CD4-positive, alpha-beta T cell treated with Interleukin-21 for 1 hour (primary cell): ENCODE results near the gene LYSMD4.
A peak's percentile ranks its signal among the peaks of the same experiment; 100 is the strongest.
"Not testable (repeated sequence)": the region's sequence is repeated elsewhere in the genome, so short reads cannot be mapped to it uniquely, and the experiment has no call there.

Experiments used
- DNase-seq: peaks from one replicate; pipeline ENCODE4 v3.0.0-alpha.2; 2020

The LYSMD4 gene

DNA sequence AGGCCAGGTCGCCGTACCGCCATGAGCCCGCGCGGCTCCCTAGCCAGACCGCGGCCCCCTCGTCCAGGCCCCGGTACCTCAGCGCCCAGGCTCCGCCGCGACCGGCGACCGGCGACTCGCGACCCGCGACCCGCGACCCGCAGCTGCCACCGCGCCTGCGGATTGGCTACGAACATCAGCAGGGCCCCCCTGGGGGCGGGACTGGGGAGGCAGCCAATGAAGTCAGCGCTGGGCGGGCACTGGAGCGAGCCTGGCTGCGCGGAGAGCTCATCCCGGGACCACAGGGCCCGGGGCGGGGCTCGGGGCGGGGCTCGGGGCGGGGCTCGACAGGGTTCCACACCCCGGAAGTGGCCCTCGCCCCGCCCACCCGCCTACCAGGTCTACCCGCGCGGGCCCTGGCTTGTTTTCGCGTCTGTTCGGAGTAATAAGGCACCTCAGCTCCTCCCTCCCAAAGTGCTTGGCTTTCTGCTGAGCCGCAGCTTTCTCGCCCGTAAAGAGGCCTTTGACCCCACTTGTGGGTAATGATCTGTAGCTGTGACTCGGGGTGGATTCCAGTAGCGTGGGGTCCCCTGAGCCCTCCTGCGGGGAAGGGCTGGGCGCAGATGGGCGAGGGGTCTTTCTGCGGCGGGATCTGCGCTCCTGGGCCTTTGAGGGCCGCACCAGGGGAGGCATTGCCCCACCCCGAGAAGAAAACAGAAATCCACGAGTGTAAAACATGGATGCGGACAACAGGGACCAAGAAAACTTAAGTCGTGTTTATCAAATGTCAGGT is at the start of gene LYSMD4:
Gene LYSMD4 (minus strand): TSS at position 170 of the 772 bp plus-strand sequence. CDS start 1,438 bp downstream, outside the sequence.
- peak; percentile 97 for DNase-seq

DNA sequence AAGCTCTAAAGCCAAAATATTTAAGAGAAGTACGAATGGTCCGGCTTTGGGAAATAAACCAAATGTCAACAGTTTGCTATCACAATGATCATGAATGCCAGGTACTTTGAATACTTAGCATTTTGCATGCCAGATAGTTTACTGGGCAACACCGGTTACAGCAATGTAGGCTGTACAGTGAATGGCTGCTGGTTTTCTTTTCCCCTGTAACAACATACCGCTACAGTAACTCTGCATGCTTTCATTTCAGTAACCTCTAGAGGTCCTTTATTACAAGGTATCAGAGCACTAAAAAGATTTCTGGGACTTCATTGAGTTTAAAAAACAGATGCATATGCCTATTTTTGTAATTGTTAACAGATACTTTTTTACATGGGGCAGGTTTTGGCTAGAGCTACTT is 48.8 kb upstream of the LYSMD4 start:
- not testable (repeated sequence) for DNase-seq

DNA sequence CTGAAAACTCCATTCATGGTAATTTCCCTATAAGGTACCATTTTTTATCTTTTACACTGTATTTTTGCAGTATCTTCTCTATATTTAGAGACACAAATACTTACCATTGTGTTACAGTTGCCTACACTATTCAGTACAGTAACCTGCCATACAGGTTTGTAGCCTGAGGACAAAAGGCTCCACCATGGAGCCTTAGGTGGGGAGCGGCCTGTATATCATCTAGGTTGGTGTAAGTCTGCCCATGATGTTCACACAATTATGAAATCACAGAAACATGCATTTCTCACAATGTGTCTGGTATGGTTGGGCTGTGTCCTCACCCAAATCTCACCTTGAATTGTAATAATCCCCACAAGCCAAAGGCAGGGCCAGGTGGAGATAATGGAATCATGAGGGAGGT is 43.9 kb upstream of the LYSMD4 start:
- DNase-seq = no peak

DNA sequence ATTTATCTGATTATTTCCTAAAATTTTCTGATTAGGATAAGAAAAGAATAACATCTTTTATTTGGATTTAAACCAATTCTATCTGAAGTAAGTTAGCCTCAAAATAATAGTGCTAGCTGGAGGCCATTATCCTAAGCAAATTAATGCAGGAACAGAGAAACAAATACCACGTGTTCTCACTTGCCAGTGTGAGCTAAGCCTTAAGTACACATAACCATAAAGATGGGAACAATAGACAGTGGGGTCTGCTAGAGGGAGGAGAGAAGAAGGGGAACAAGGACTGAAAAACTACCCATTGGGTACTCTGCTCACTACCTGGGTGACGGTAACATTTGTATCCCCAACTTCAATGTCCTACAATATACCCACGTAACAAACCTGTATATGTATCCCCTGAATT is 31.3 kb upstream of the LYSMD4 start:
- no peak for DNase-seq

DNA sequence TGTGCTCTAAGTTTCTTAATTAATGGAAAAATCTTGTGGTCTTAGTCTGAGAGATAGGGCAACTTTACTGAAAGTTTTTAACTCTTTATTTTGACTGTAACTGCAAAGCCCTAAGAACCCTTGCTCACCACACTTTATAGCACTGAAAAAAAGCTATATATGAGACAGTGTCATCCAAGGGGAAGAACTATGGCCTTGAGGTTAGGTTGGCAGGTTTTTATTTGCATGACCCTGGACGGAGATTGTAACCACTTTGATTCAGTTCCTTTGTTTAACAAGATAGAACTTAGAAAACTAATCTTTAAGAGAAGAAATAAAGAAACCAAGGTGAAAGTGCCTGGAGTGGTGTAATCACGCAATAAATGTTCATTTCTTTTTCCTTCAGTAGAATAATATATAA is 30.6 kb upstream of the LYSMD4 start:
- no peak for DNase-seq

DNA sequence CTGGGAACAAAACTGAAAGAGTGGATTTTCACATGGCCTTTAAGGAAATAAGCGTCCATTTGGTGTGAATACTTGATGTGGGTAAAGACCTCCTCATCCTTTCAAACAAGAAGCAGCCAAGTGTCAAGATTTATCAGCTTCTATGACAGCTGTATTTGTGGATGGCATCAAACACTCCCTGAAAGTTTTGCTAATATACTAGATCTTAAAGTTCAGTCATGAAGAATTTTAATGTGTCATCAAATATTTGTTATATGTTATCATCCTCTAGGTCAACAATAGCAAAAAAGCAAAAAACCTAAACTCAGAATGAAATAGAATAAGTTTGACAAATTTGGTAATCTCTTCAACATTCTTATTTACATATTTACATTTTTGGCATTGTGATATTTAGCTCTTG is 29.1 kb upstream of the LYSMD4 start:
- DNase-seq = no peak

DNA sequence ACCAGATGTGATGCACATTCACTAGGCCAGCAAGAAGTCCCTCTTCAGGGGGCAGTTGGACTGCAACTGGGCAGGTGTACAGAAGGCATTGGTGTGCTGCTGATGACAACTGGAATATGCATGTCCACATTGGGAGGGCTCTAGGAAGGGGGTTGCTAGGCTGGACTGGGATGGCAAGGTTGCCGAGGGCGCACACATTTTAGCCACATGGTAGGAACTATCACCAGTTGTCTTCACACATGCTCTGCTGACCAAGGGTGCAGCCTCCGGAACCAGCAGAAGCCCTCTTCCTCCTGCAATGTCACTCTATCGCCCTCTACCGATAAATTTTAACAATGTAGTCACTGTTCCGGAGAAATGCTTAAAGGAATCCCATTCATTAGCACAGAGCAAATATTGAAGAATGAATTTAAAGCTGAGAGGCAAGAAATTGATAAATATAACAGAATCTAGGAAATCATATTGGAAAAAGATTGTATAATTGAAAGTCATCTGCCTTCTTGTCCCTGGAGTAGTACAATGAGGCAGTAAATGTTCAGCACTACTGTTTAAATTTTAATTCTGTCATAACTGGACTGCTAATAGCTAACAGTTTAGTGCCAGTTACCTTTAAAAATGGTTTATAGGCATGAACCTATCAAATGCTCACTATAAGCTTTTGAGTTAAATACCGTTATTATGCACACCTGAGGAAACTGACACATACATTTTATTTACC is 22.6 kb upstream of the LYSMD4 start:
- peak; percentile 74 for DNase-seq

DNA sequence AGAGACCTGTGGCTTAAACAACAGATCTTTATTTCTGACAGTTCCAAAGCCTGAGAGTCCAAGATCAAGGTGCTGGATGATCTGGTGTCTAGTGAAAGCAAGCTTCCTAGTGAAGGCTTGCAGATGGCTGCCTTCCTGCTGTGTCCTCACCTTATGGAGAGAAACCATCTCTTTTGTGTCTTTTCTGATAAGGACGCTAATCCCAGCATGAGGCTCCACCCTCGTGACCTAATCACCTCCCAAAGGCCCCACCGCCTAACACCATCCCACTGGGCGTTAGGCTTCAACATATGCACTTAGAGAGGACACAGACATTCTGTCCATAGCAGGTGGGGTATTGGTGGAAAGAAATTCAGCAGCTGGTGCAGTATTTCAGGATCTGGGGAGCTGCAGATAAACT is 19.8 kb upstream of the LYSMD4 start:
- DNase-seq = no peak

DNA sequence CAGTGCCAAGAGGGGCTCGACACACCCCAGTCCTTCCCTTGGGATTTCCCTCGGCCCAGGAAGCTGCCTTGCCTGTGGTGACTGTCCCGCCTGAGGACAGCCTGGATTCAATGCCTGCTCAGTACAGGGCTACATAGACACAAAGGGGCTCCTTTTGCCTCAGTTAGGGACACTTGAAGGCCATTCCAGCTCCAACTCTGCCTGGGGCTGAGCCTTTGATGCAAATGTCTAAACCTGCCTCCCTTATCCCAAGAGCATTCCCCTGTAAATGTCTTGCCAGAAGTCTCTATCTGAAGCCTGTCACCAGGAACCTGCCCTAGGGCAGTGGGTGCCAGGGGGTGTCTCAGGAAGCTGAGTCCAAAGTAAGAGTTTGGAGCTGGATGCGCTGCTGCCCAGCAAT is 19.3 kb upstream of the LYSMD4 start:
- no peak for DNase-seq

DNA sequence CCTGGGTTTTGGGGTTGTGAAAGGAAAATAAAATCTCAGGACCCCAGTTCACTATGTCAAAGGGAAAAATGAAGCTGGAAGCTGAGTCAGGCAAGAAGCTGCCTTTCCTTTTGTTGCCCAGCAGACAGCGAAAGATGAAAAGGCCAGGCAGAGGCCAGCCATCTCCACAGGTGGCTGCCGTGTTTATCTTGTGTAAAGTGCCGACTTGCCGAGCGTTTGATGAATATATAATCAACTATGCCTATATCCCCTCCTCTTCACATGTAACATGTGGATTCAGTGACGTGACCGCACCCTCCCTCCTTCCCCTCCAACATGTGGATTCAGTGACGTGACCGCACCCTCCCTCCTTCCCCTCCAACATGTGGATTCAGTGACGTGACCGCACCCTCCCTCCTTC is 17.1 kb upstream of the LYSMD4 start:
- not testable (repeated sequence) for DNase-seq

DNA sequence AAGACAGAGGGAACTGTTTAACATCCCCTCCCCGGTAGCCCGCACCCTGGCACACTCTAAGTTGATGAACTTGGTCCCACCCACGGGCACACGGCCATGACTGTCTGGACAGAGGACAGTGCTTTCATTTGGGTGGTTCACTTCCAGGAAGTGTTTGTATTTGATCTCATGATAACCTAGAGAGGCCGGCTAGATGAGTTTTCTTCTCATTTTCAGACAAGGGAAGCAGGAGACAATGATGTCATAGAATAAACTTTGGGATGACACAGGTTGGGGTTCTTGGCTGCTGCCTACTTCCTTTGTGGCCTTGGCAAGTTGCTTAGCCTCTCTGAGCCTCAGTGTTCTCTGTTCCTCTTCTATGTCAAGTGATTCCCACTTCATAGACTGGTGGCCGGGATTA is 16.1 kb upstream of the LYSMD4 start:
- no peak for DNase-seq

DNA sequence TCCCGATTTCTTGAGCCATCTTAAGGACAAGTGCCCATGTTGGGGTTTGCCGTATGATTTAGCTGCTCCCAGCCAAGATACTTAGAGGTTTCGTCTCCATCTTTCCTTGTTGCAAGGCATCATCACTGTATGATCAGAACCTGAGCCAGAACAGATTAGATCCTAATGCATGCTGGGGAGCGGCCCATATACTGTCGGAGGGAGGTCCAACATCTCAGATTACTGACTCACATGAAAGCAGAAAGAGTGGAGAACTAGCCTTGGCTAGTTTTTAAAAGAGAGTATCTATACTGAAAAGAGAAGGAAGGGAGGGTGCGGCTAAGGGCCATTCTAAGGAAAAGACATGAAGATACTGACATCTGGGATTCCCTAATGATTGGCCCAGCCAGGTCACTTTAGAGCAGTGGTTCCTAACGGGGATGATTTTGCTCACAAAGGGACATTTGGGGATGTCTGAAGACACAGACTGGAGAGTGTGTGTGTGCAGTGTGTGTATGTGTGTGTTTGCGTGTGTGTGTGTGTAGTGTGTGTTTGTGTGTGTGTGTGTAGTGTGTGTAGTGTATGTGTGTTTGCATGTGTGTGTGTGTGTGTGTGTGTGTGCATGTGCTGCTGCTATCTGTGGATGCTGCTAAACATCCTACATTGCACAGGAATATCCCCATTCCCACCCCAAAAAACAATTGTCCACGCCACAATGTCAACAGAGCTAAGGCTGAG is 12.3 kb upstream of the LYSMD4 start:
- DNase-seq = no peak

DNA sequence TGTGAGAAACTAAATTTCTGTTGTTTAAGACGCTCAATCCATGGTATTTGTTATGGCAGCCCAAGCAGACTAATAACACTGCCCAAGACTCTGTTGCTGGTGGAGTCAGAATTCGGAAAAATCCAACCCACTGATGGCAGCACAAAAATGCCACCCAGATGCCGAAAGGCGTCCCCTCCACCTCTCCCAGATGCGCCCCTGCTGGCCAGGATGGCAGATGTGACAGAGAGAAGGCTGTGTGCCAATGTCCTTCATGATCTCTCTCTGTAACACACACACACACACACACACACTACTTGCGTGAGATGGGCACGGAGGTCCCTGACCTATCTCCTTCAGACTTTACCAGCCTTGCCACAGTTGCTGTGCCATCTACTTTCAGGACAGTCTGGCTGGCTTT is 10.9 kb upstream of the LYSMD4 start:
- DNase-seq = no peak

DNA sequence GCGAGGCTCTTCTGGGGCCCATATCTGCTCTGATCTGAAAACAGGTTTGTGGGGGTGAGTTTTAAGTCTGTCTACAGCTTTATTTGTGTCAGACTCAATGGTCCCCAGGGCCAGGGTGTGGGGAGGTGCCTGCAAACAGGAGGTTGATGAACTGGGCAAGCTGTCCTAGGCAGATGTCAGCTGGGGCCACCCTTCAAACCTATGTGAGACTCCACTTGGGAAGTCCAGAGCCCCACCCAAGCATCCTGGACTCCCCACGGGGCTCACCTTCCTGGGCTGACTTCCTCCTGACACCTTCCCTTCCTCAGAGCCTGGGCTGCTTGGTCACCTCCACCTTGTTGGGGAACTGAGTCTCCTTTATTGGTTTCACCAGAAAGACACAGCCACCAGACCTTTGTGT is 8.6 kb upstream of the LYSMD4 start:
- no peak for DNase-seq

DNA sequence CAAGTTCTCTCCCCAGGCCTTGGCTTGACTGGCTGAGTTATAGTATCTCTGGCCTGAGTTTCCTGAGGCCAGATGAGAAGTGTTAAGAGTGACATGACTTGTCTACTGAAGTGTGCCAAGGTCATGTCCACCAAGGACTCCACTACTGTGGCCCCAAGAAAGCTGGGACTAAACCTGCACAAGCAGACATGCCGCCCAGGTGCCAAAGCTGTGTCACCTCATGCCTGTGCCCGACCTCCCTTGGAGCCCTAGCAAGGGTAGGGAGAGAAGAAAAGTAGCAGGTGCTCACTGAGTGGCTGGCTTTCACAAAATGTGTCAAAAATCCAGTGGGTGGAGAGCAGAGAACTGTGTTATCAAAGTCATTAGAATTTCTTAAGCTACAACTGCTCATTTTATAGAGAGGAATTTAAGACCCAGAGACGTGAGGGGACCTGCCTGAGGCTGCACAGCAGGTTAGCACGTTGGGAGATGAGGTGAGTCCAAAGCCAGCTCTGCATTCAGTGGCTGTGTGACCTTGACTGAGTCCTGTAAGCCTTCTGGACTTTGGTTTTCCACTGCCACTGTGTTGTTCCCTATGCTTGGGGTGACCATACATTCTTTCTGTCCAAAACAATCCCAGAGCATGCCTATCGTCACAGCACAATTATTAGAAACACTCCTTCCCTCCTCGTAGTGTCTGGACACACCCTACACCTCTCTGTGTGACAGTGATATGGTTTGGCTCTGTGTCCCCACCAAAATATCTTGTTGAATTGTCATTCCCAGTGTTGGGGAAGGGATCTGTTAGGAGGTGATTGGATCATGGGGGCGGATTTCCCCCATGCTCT is 5.0 kb upstream of the LYSMD4 start:
- no peak for DNase-seq

DNA sequence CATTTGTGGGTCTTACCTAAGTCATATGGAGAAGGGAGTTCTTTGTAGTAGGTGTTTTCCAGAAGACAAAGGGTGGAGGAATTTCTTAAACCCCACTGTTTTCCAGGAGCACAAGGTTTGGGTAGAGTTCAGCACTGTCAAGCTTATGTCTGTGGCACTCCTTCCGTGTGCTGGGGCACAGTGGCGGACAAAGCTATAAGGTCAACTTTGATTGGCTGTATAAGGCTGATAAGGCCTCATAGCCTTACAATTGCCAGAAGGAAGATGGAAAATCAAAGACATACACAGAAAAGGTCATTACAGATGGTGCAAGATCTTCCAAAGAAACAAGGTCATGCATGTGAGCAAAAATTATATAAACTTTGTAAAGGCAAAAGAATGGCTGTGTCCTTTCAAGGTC is 3.5 kb upstream of the LYSMD4 start:
- DNase-seq = no peak

DNA sequence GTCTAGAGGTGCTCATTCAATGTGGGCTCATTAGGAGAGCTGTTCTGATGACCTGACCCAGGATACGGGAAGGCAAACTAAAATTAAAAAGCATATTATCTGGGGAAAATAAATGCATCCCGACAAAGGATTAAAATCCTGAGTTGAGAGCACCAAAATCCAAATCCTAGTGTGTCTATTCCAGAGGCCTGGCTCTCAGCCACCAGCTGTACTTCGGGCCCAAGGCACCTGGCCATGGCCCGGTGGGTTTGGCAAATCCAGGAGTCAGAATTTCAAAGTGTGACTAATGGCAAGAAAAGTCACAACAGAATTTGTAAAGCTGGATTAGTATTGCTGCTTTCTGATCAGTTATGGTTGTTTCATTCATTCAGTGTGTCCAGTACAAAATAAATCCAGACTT is 2.6 kb upstream of the LYSMD4 start:
- no peak for DNase-seq

DNA sequence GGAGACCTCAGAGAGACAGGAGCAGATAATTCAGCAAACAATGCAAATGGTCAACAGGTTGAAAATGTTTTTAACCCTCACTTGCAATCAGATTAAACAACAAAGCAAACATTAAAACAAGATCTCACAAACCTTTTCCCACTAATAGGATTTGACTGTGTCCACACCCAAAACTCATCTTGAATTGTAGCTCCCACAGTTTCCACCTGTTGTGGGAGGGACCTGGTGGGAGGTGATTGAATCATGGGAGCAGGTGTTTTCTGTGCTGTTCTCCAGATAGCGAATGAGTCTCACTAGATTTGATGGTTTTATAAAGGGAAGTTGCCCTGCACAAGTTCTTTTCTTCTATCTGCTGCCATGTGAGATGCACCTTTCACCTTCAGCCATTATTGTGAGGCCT is 1.3 kb upstream of the LYSMD4 start:
- DNase-seq = no peak

DNA sequence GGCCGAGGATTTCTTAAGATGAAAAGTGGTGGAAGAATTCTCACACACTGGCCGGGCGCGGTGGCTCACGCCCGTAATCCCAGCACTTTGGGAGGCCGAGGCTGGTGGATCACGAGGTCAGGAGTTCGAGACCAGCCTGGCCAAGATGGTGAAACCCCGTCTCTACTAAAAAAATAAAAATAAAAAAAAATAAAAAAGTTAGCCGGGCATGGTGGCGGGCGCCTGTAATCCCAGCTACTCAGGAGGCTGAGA is 729 bp upstream of the LYSMD4 start:
- not testable (repeated sequence) for DNase-seq

DNA sequence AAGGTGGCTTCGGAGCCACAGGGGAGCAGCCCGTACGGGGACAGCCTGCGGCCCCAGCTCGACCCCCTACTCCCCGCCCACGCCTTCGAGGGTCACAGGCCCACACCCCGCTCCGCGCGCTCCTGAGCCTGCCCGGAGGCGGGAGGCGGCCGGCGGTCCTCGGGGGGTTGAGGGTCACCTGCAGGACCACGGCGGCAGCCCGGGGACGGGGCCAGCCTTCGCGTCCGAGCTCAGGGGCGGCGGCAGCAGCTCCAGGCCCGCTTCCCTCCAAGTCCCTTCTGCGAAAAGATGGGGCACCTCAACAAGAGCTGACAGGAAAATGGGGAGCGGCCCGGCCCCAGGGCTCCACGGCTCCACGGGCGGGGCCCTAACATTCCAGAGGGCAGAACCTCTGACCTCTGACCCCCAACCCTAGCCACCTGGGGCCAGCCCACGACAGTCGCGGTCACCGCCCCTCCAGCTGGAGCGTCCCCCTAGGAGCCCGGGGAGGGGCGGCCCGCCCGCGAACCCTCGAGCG is 428 bp downstream of the LYSMD4 start:
- DNase-seq = no peak

DNA sequence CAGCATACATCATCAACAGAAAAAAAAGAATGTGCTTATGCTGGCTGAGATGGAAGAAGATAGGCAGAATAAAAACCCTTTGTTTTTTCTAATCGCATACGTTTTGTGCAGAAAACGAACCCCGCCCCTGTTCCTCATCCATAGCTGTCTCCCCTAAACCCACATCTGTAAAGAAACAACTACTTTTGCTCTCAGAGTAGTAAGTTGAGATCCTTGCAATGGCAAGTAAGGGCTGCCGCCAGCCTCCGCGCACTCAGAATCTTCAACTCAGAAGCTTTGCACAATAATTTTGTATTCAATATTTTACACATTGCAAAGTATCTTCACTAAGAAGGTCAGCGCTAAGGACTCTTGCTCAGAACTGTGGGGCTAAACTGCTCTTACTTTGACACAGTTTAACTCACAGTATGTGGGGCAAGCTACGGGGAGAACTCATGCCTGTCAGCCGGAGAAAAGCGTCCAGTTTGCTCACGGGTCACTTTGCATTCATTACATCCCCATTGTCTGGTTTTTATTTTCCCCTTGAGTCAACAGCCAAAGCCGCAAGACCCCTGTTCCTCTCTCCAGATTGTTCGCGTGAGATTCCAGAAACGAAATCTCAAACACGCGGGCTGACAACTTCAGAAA is 1.0 kb downstream of the LYSMD4 start:
- DNase-seq = no peak

DNA sequence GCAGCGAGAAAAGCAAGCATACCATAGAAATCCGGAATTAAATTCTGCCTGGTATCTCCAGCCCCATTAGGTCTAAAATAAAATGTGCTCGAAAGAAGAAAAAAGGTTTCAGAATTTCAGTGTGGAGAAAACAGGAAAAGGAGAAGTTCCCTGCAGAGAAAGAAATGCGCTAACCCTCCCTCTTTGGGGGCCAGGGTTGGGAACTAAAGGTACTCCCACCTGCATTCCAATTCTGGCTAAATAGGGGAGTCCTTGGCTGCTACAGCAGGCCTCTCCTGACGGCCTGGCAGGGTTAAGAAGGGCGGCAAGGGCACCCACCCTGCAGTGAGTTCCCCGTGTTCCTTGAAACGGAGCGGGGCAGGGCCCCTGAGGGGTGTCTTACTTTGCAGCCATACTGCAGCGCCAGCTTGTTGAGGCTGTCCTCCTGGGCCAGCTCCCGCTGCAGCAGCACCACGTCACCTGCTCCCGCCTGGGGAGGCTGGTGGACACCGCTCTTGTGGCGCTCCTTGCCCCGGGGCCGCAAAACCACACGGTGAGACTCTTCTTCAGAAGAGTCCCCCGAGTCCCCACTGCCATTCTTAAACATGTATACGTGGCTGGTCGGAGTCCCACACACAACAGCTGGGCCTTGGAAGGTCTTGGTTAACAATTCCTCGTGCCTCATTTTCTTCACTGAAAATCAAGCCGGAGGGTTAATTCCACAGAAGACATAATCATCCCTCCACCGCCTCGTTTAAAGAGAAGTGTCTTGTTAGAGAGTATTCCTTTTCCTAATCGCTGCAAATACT is 1.7 kb downstream of the LYSMD4 start:
- DNase-seq = no peak
